SH-SY5Y (cell line): Measurements from ENCODE around the gene CPED1.
A peak's percentile ranks its signal among the peaks of the same experiment; 100 is the strongest.

Experiments
- GATA2 ChIP-seq: IDR thresholded peaks from 2 replicates; pipeline ENCODE4 v1.6.1; 2011; ENCODE audit warnings: mild to moderate bottlenecking, low read depth, low read length
- GATA3 ChIP-seq: IDR thresholded peaks from 2 replicates; pipeline ENCODE4 v1.6.1; 2011; ENCODE audit warnings: low read depth, mild to moderate bottlenecking, low read length, moderate library complexity

Gene CPED1

GRCh38 chr7:121304102-121304658 lies 315.7 kb downstream of the CPED1 start:
- no peak for TF ChIP-seq GATA2
- TF ChIP-seq GATA3 = no peak

- no peak for TF ChIP-seq GATA2
- TF ChIP-seq GATA3 = no peak
Measured at GRCh38 chr7:121305109-121305508, 316.6 kb downstream of the CPED1 start.

- TF ChIP-seq GATA2 = no peak
- TF ChIP-seq GATA3 = no peak
Measured at GRCh38 chr7:121306565-121306964, 318.1 kb downstream of the CPED1 start.

GRCh38 chr7:121307021-121307574 lies 318.6 kb downstream of the CPED1 start:
- no peak for TF ChIP-seq GATA3
- no peak for TF ChIP-seq GATA2

GRCh38 chr7:121313220-121313792 lies 324.8 kb downstream of the CPED1 start:
- TF ChIP-seq GATA3 = no peak
- TF ChIP-seq GATA2 = no peak

- TF ChIP-seq GATA3 (no peak), GATA2 (no peak)
Measured at GRCh38 chr7:121313793-121314676, 325.5 kb downstream of the CPED1 start.

- TF ChIP-seq GATA2 = no peak
- no peak for TF ChIP-seq GATA3
Measured at GRCh38 chr7:121322460-121322859, 333.9 kb downstream of the CPED1 start.

- TF ChIP-seq GATA3 (no peak), GATA2 (no peak)
Measured at GRCh38 chr7:121323515-121324302, 335.2 kb downstream of the CPED1 start.

- TF ChIP-seq GATA2 = no peak
- TF ChIP-seq GATA3 = no peak
Measured at GRCh38 chr7:121327671-121328070, 339.2 kb downstream of the CPED1 start.

GRCh38 chr7:121328508-121329190 lies 340.1 kb downstream of the CPED1 start, which contains the start of gene WNT16:
WNT16 (plus strand) TSS chr7:121329000; CDS start chr7:121329293, 293 bp downstream.
- TF ChIP-seq GATA2 (0 out of 2 replicates have a peak, but pooled peaks have one; percentile 10), GATA3 (no peak)

- TF ChIP-seq GATA2 (no peak), GATA3 (no peak)
Measured at GRCh38 chr7:121329191-121330052, 340.9 kb downstream of the CPED1 start.
